GM18519 (cell line): ENCODE measurements around the gene PTGIS.

Experiments used
- ATAC-seq: cut with Tn5 transposase; IDR thresholded peaks from one replicate; pipeline ENCODE4 v1.9.1; 2021; ENCODE audit warnings: mild to moderate bottlenecking, moderate library complexity; ENCODE audit not compliant: unreplicated experiment, low FRiP score

The PTGIS gene

DNA sequence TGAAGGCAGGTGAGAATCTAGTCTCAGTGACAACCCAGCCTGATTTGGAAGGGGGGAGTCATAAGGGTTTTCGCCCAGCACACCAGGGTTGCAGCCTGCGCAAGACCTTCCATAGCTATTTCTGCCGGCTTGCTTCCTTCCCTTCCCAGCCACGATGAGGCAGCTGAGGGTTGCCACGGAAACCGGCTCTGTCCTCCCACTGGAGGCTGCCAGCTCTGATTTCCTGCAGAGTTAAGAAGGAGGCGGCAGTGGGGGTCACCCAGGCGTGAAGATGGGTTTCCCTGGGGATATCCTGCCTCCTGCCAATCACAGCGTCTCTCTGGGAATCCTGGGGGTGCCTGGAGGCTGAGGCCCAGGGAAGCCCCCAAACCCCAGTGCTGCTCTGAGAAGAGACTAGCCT lies 62.4 kb downstream of the PTGIS start:
- no peak for ATAC-seq

- ATAC-seq: no peak
These were observed 64.8 kb downstream of the PTGIS start for GRCh38 chr20:49503176-49503575.

DNA sequence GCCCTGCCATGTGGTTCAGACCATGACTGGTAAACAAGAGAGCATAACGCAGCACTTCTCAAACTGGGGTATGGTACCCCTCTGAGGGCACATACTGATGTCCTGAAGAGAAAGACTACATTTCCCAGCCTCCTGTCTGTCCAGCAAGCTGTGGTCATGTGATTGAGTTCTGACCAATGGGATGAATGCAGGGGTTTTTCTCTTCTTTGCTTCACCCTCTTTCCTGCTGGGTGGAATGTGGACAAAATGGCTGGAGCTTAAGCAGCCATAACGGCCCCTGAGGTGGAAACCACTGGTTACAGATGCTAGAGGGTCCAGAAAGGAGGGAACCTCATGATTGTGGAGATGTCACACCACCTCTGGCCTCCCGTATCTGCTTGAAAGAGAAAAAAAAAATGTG lies 66.0 kb downstream of the PTGIS start:
- ATAC-seq: no peak

DNA sequence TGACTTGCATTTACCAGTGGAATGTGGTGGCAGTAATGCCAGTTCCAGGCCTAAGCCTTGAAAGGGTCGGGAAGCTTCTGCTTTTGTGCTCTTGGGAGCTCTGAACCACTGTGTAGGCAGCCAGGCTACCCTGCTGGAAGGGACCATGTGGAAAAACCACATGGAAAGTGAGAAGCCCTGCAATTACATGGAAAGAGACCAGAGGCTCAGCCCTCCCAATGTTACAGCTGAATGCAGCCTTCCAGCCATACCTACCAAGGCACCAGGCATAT lies 70.6 kb downstream of the PTGIS start:
- no peak for ATAC-seq

- ATAC-seq: no peak
These were observed 71.2 kb downstream of the PTGIS start for GRCh38 chr20:49496553-49497397.

GRCh38 chr20:49496043-49496442 lies 71.9 kb downstream of the PTGIS start:
- no peak for ATAC-seq

GRCh38 chr20:49490689-49491088 lies 77.2 kb downstream of the PTGIS start:
- ATAC-seq: no peak

GRCh38 chr20:49489688-49490087 lies 78.2 kb downstream of the PTGIS start:
- ATAC-seq: no peak

- ATAC-seq: no peak
These were observed 81.9 kb downstream of the PTGIS start for GRCh38 chr20:49486064-49486463.

- ATAC-seq: no peak
These were observed 82.4 kb downstream of the PTGIS start for GRCh38 chr20:49485563-49485962.

GRCh38 chr20:49484180-49485140 lies 83.5 kb downstream of the PTGIS start:
- no peak for ATAC-seq

GRCh38 chr20:49483696-49484123 lies 84.2 kb downstream of the PTGIS start:
- no peak for ATAC-seq

DNA sequence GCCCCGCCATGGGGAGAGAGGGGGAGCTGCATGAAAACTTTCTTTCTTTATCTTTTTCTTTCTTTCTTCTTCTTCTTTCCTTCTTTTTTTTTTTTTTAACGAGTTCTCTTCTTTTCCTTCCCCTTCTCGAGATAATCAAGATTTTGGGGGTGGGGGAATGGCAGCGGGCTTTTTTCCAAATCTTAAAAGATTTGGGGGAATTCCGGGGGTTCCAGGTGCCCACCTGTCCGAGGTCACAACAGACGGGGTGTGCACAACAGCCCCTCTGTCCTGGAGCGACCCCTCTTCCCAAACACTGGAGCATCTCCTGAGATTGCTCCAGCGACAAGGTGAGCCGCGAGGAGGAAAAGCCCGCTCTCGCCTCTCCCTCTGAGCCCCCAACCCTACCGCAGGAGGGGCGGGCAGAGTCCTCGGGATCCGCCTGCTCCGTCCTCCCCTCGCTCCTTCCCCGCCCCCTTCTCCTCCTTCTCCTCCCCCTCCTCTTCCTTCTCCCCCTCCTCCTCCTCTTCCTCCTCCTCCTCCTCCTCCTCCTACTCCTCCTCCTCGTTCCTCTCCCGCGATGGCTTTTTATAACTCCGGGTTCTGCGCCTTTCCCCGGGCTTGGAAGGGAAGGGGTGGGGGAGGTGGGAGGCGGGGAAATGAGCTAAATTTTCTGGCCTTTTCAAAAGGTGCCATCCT lies 84.8 kb downstream of the PTGIS start:
- no peak for ATAC-seq

GRCh38 chr20:49482621-49483017 lies 85.3 kb downstream of the PTGIS start, which contains the start of gene KCNB1:
KCNB1 (minus strand) TSS chr20:49482668; CDS start chr20:49482480, 188 bp downstream.
- no peak for ATAC-seq

DNA sequence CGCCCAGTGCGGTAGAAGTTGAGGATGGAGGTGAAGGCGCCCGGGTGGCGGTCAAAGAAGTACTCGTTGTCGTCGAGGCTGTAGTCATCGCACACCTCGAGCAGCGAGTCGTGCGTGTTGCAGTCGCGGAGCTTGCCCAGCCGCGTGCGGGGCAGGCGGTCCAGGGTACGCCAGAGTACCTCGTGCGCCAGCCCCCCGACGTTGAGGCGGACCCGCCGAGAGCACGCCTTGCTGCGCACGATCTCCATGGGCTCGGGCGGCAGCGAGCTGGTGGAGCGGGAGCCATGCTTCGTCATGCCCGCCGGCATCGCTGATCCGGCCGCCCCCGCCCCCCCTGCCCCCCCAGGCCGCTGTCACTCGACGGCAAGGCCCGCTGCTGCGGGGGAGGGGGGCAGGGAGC lies 85.8 kb downstream of the PTGIS start:
- no peak for ATAC-seq

DNA sequence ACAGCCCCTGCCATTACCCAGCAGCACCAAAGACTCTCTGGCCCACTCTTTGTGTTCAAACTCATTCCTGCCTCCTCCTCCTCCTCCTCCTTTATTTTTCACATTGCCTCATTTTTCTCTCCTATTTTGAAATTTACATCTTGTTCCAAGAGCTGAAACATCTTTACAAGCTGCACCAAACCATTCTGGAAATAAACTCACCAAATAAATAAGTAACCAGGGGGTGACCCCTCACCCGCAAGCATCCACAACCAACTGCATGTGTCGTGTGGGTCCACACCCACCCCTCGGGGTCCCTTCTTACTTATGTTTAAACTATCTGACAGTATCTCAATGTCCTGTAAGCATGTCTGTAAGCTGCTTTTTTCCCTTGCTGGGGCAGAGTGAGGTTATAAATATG lies 86.8 kb downstream of the PTGIS start:
- no peak for ATAC-seq

DNA sequence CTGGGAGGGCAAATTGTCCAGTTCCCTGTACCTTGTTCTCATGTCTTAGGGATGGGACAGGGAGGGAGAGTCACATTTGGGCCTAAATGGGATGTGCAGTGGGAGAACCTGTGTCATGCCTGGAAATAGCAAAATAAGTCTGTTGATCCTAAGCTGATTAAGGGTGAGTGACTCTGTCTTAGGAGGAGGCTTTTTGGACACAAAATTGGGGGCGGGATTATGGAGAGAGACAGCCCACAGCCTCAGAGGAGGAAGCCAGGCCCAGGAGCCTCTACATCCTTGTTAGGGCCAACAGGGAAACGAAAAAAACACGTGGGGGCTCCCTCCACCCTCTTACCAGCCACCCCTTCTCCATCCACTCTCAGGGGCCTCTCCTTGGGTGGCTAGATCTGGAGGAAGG lies 87.7 kb downstream of the PTGIS start:
- ATAC-seq: no peak

- ATAC-seq: no peak
These were observed 88.2 kb downstream of the PTGIS start for GRCh38 chr20:49479785-49480184.

DNA sequence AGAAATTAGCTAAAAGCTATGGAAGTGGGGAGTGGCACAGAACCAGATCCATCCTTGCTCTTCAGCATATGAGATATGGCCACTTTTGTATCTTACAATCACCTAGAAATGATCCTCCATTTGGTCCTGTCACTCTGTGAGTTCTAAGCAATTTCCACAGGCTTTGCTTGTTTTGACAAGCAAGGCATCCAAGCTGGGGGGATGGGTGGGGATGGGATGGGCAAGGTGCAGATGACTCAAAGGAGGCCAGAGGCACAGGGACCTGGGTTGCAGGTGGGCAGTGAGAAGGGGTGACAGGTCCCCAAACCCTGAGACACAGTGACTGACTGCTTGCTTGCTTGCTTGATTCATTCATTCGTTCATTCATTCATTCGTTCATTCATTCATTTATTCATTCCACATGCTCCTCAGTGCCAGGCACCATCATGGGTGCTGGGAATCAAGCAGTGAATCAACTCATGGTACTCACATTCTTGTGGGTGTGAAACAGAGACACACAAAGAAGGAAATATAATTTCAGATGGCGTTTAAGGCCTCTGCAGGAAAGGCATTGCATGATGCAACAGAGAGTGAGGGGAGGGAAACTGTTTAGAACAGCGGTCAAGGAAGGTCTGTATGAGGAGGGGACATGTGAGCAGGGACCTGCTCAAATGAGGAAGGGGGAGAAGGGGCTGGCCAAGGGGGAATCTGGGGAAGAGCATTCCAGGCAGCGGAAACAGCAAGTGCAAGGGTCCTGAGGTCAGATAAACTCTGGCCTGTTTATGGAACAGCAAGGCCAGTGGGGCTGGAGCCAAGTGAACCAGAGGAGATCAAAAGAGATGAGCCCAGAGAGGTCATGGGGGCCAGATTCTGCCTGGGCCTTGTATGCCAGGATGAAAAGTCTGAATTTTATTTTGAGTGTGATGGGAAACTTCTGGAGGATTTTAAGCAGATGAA lies 88.9 kb downstream of the PTGIS start:
- ATAC-seq: no peak

GRCh38 chr20:49478266-49478665 lies 89.7 kb downstream of the PTGIS start:
- no peak for ATAC-seq
